ENCODE measurements around the gene LRP6.

LRP6 gene

DNA sequence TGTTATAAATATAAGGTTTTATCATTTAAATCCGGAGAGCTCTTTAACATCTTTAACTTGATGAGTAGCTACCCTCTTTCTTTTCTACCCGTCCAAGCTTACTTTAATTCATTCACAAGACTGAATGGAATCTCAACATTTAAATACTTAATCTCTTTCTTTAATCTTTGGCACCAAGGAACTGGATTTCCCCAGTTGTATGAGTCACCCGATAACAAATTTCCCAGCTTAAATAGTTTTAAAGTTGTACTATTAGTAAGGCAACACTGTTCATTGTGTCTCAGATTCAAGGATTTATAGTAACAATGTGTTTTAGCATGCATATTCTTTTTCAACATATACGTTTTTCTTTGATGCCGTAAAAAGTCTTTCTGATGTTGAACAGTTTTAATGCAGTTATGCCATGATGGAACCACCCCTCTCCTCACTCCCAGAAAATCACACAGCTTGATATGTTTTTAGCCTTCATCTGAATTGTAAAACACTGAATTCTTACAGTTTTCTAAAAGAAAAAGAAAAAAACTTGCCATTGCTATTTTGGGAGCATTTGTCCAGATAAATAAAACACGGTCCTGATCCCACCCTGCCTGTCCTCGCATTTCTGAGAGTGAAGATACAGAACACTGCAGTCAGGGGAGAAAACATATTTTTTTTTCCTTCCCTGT is 16.0 kb upstream of the LRP6 start:
- FAIRE-seq (no peak), DNase-seq (ENCODE audit: insufficient read length) (no peak)
- TF ChIP-seq TAF1 (IDR thresholded peaks at IDR 0.05; ENCODE audit: borderline replicate concordance, low read depth, low read length) = no peak
- TF ChIP-seq POLR2AphosphoS5 (IDR thresholded peaks at IDR 0.05; ENCODE audit: low read depth, low read length) = no peak
- no peak for TF ChIP-seq POLR2A (IDR thresholded peaks at IDR 0.05; ENCODE audit: low read depth, low read length)

DNA sequence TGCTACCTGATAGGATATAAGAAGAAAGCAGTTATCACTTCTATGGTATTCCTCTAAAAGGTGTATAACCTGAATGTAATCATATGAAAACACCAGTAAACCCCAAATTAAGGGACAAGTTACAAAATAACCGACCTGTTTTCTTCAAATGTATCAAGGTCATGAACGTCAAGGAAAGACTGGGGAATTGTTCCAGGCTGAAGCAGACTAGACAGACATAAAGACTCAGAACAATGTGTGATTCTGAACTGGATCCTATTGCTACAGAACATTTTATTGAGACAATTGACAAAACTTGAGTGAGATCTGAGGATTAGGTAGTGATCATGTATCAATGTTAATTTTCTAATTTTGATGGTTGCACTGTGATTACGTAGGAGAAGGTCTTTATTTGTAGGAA is 15.4 kb upstream of the LRP6 start:
- DNase-seq (ENCODE audit: insufficient read length) (no peak), FAIRE-seq (no peak)
- TF ChIP-seq TAF1 (IDR thresholded peaks at IDR 0.05; ENCODE audit: borderline replicate concordance, low read depth, low read length) (no peak), POLR2A (IDR thresholded peaks at IDR 0.05; ENCODE audit: low read depth, low read length) (no peak), POLR2AphosphoS5 (IDR thresholded peaks at IDR 0.05; ENCODE audit: low read depth, low read length) (no peak)

DNA sequence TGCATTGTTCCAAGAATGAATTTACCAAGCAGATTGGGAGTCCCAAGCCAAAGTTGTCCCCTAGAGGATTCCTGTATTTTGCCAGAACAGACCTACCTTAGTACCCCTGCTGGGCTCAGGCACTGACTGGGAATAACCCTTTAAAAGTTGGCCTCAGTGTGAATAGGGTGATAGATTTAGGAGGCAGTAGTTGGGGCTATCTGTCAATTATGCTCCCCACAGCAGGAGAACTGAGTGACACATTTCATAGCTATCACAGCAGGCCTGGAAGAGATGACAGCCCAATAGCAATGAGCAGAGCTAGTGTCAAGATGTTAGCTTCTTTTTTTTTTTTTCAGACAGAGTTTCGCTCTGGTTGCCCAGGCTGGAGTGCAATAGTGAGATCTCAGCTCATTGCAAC is 14.3 kb upstream of the LRP6 start:
- no peak for FAIRE-seq
- no peak for TF ChIP-seq POLR2AphosphoS5 (IDR thresholded peaks at IDR 0.05; ENCODE audit: low read depth, low read length)
- no peak for DNase-seq (ENCODE audit: insufficient read length)

GRCh38 chr12:12278899-12279298 is 12.1 kb upstream of the LRP6 start:
- no peak for FAIRE-seq
- no peak for DNase-seq (ENCODE audit: insufficient read length)
- TF ChIP-seq POLR2AphosphoS5 (IDR thresholded peaks at IDR 0.05; ENCODE audit: low read depth, low read length) = no peak
- no peak for TF ChIP-seq POLR2A (IDR thresholded peaks at IDR 0.05; ENCODE audit: low read depth, low read length)
- TF ChIP-seq TAF1 (IDR thresholded peaks at IDR 0.05; ENCODE audit: borderline replicate concordance, low read depth, low read length) = no peak

DNA sequence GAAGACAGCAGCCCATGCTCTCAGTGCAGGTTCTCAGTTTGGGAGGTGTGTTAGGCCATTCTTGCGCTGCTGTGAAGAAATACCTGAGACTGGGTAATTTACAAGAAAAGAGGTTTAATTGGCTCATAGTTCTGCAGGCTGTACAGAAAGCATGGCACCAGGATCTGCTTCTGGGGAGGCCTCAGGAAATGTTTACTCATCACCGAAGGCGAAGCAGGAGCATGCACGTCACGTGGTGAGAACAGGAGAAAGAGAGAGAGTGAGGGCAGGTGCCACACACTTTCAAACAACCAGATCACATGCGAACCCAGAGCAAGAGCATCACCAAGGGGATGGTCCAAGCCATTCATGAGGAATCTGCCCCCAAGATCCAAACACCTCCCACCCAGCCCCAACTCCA is 9.0 kb upstream of the LRP6 start:
- TF ChIP-seq POLR2AphosphoS5 (IDR thresholded peaks at IDR 0.05; ENCODE audit: low read depth, low read length) = no peak
- TF ChIP-seq POLR2A (IDR thresholded peaks at IDR 0.05; ENCODE audit: low read depth, low read length) = no peak
- TF ChIP-seq TAF1 (IDR thresholded peaks at IDR 0.05; ENCODE audit: borderline replicate concordance, low read depth, low read length) = no peak
- no peak for FAIRE-seq

DNA sequence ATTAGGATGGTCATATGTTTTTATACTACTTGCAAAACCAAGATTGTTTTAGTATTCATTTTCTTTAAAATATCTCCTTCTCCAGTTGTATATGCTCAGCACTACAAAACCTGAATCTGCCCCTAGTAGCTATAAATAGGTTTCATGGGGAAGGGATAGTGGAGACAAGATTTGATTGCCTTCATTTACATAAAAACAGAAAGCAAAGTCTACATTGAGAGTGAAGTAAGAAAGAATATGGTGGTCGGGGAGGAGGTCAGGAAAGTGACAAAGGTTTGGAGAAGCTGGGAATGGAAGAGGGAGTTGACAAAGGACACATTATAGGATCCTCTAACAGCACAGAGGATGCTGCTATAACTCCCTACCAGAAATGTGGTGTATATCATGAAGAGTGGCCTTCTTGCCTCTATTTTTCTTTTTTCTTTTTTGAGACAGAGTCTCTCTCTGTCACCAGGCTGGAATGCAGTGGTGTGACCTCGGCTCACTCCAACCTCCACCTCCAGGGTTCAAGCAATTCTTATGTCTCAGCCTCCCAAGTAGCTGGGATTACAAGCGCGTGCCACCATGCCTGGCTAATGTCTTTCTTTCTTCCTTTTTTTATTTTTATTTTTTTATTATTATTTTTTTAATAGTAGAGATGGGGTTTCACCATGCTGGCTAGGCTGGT is 6.6 kb upstream of the LRP6 start:
- TF ChIP-seq TAF1 (IDR thresholded peaks at IDR 0.05; ENCODE audit: borderline replicate concordance, low read depth, low read length) (no peak), POLR2AphosphoS5 (IDR thresholded peaks at IDR 0.05; ENCODE audit: low read depth, low read length) (no peak), POLR2A (IDR thresholded peaks at IDR 0.05; ENCODE audit: low read depth, low read length) (no peak)
- DNase-seq (ENCODE audit: insufficient read length) (no peak), FAIRE-seq (no peak)

More for the DNA sequence above, 9.0 kb upstream of the LRP6 start:
- DNase-seq (ENCODE audit: insufficient read length) = no peak

DNA sequence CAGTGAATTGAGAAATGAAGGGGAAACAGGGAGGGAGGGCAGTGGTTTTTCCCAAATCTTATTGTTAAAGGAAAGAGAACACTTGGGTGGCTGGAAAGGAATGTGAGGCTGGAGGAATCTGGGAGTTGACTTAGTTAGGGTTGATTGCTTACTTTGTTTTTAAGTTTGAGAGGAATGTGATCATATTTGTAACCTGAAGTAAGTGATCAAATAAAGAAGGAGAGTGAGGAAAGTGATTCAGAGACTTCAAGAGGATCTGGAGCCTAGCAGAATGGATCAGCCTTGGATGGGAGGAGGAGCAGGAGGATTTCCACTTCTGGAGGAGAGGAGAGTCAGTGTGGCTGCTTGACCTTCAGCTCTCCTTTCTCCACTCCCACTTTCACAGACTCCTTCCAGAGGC is 6.0 kb upstream of the LRP6 start:
- FAIRE-seq (no peak), DNase-seq (ENCODE audit: insufficient read length) (no peak)

GRCh38 chr12:12270226-12270625 is 3.4 kb upstream of the LRP6 start:
- TF ChIP-seq POLR2A (IDR thresholded peaks at IDR 0.05; ENCODE audit: low read depth, low read length) (no peak), TAF1 (IDR thresholded peaks at IDR 0.05; ENCODE audit: borderline replicate concordance, low read depth, low read length) (no peak), POLR2AphosphoS5 (IDR thresholded peaks at IDR 0.05; ENCODE audit: low read depth, low read length) (no peak)
- DNase-seq (ENCODE audit: insufficient read length) (no peak), FAIRE-seq (no peak)

More for the DNA sequence above, 6.0 kb upstream of the LRP6 start:
- TF ChIP-seq TAF1 (IDR thresholded peaks at IDR 0.05; ENCODE audit: borderline replicate concordance, low read depth, low read length) (no peak), POLR2A (IDR thresholded peaks at IDR 0.05; ENCODE audit: low read depth, low read length) (no peak), POLR2AphosphoS5 (IDR thresholded peaks at IDR 0.05; ENCODE audit: low read depth, low read length) (no peak)

GRCh38 chr12:12267742-12268200 is 927 bp upstream of the LRP6 start:
- FAIRE-seq (no peak), DNase-seq (ENCODE audit: insufficient read length) (no peak)
- TF ChIP-seq POLR2AphosphoS5 (IDR thresholded peaks at IDR 0.05; ENCODE audit: low read depth, low read length) (no peak), TAF1 (IDR thresholded peaks at IDR 0.05; ENCODE audit: borderline replicate concordance, low read depth, low read length) (no peak), POLR2A (IDR thresholded peaks at IDR 0.05; ENCODE audit: low read depth, low read length) (no peak)

- TF ChIP-seq POLR2A (IDR thresholded peaks at IDR 0.05; ENCODE audit: low read depth, low read length) = no peak
- TF ChIP-seq TAF1 (IDR thresholded peaks at IDR 0.05; ENCODE audit: borderline replicate concordance, low read depth, low read length) = no peak
- no peak for DNase-seq (ENCODE audit: insufficient read length)
- FAIRE-seq = no peak
These were observed 413 bp downstream of the LRP6 start for GRCh38 chr12:12266389-12266872.

DNA sequence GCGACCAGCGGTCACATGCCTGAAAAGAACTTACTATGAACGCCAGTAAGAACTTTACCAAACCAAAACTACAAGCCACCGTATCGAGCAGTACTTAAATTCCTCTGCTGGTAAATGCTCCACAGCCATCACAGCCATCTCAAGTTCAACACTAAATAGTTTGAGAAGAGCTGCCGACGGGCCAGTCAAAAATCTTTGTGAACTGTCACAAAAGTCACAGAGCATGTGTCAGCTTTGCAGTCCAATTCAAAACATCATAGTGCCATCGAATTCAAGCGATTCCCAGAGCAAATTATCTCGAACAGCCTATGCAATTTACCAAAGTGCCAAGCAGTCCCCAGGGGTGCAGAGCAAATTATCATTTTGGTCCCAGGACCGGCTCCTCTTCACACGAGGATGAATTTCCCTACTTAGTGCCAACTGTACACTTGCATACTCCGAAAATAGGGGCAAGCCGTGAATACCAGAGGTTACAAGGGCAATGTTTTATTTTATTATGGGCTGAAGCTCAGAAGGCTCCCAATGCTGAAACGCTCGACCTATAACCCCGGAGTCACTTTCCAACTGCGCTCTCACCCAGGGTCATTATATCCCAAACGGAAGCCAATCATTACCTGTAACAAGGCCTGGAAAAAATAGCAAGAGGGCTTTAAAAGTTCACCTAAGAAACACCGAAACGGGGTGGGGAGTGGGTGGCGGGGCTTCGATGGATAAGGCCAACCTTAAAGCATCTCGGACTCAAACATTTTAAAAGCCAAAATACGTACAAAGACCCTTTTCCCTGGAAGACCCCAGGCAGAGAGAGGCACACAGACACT is 1.1 kb downstream of the LRP6 start:
- DNase-seq (ENCODE audit: insufficient read length) = no peak
- TF ChIP-seq POLR2AphosphoS5 (IDR thresholded peaks at IDR 0.05; ENCODE audit: low read depth, low read length) (no peak), POLR2A (IDR thresholded peaks at IDR 0.05; ENCODE audit: low read depth, low read length) (no peak), TAF1 (IDR thresholded peaks at IDR 0.05; ENCODE audit: borderline replicate concordance, low read depth, low read length) (no peak)
- FAIRE-seq = no peak

Data from GM12892 (cell line).